Activated CD4-positive, CD25-positive, alpha-beta regulatory T cell treated with anti-CD3 and anti-CD28 coated beads, Interleukin-2, amount 50 U/mL, for 16 hours (primary cell): ENCODE results near the gene RNU6-9.
"Not testable (repeated sequence)": the region's sequence is repeated elsewhere in the genome, so short reads cannot be mapped to it uniquely, and the experiment has no call there.

Experiments used
- DNase-seq: peaks from one replicate; pipeline ENCODE4 v3.0.0-alpha.2; 2020; ENCODE audit warnings: low read depth, low spot score

Gene RNU6-9

DNA sequence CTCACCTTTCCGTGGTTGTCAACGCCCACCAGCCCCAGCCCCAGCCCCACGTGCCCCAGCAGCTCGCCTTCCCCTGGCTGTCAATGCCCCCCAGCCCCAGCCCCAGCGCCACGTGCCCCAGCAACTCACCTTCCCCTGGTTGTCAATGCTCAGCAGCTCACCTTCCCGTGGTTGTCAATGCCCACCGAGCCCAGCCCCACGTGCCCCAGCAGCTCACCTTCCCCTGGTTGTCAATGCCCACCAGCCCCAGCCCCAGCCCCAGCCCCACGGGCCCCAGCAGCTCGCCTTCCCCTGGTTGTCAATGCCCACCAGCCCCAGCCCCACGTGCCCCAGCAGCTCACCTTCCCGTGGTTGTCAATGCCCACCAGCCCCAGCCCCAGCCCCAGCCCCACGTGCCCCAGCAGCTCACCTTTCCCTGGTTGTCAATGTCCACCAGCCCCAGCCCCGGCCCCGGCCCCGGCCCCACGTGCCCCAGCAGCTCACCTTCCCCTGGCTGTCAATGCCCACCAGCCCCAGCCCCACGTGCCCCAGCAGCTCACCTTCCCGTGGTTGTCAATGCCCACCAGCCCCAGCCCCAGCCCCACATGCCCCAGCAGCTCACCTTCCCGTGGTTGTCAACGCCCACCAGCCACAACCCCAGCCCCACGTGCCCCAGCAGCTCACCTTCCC lies 15.2 kb upstream of the RNU6-9 start:
- not testable (repeated sequence) for DNase-seq

DNA sequence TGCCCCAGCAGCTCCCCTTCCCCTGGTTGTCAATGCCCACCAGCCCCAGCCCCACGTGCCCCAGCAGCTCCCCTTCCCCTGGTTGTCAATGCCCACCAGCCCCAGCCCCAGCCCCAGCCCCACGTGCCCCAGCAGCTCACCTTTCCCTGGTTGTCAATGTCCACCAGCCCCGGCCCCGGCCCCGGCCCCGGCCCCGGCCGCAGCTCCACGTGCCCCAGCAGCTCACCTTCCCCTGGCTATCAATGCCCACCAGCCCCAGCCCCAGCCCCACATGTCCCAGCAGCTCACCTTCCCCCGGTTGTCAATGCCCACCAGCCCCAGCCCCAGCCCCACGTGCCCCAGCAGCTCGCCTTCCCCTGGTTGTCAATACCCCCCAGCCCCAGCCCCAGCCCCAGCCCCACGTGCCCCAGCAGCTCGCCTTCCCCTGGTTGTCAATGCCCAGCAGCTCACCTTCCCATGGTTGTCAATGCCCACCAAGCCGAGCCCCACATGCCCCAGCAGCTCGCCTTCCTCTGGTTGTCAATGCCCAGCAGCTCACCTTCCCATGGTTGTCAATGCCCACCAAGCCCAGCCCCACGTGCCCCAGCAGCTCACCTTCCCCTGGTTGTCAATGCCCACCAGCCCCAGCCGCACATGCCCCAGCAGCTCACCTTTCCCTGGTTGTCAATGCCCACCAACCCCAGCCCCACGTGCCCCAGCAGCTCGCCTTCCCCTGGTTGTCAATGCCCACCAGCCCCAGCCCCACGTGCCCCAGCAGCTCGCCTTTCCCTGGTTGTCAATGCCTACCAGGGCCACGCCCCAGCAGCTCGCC lies 14.3 kb upstream of the RNU6-9 start:
- DNase-seq: not testable (repeated sequence)

DNA sequence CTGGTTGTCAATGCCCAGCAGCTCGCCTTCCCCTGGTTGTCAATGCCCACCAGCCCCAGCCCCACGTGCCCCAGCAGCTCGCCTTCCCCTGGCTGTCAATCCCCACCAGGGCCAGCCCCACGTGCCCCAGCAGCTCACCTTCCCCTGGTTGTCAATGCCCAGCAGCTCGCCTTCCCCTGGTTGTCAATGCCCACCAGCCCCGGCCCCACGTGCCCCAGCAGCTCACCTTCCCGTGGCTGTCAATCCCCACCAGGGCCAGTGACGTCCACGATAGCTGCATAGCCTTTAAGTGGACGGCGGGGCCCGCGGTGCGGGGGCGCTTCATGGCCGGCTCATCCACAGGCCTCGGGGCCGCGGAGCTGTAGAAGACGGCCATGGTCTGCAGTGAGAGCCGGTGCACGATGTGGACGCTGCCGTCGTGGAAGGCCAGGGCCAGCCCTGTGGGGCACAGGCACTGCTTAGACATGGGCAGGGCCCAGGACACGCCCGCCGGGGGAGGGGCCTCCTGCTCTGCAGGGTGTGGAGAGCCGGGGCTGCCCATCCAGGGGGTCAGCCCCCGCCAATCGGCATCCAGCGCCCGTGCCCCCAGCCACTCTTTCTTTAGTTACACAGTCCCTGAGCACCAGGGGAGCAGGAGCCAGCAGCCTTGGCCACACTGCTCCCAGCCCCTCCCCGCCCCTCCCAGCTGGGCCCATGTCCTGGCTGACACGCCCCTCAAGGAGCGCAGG lies 13.4 kb upstream of the RNU6-9 start:
- DNase-seq: no peak

DNA sequence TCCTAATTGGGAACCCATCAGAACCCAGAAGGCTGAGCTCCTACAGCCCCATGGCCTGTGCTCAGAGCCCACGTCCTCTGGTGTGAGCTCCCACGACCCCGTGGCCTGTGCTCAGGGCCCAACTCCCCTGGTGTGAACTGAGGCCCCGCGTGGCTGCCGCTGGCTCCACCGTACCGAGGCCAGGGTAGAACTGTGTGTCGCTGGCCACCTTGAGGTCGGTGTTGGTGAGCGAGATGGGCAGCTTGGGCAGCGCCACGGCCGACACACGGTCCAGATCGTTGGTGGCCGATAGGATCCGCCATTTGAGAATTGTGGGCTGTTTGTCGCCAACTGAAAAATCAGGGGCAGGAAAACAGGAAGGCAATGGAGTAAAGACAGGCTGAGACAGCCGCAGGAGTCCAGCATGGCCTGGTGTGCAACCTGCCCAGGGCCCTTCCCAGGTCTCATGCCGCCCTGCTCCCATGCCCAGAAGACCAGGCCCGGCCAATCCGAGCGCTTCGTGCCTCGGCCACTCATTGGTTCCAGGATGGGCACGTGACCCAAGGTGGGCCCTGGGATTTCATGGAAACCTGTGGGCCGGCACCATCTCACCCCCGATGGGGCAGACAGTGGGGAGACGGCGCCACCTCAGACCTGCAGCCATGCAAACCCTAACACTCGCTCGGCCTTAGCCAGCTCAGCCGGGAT lies 11.8 kb upstream of the RNU6-9 start:
- no peak for DNase-seq

DNA sequence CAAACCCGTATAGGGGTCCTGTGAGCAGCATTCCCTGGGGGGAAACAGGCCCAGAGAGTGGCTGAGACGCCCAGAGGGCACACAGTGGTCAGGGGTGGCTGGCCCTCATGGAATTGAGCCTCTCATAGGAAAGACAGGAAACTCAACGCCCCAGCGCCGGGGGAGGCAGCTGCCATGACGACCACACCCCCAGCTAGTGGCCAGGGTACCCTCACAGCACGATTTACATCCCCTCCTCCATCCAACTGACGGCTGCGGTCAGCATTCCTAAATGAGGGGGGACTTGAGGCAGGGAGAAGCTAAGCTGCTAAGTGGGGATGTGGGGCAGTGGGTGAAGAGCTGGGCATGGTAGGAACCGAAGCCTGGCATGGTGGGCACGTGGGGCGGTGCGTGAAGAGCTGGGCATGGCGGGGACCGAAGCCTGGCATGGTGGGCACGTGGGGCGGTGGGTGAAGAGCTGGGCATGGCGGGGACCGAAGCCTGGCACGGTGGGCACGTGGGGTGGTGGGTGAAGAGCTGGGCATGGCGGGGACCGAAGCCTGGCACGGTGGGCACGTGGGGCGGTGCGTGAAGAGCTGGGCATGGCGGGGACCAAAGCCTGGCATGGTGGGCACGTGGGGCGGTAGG lies 10.3 kb upstream of the RNU6-9 start:
- no peak for DNase-seq

DNA sequence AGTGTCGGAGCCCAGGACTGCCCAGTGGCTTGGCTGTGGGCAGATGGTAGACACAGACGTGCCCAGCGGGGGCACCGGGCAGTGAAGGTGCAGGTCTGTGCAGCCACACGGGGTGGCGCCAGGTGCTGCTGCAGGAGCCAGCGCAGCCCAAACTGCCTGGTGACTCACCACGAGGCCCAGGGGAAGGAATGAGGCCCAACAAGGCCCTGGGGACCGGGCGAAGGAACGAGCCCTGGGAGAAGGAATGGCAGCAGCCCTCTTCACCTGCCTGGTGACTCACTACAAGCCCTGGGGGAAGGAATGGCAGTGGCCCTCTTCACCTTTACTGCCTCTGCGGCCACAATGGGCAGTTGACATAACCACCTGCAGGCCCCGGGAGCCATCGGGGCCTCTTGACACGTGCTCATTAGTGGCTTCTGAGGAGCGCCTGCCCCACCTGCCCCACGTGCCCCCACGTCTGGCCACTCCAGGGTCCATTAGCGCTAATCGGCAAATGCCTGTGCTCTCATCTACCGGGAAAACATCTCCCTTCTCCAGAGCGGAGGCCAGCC lies 9.5 kb upstream of the RNU6-9 start:
- DNase-seq: no peak

DNA sequence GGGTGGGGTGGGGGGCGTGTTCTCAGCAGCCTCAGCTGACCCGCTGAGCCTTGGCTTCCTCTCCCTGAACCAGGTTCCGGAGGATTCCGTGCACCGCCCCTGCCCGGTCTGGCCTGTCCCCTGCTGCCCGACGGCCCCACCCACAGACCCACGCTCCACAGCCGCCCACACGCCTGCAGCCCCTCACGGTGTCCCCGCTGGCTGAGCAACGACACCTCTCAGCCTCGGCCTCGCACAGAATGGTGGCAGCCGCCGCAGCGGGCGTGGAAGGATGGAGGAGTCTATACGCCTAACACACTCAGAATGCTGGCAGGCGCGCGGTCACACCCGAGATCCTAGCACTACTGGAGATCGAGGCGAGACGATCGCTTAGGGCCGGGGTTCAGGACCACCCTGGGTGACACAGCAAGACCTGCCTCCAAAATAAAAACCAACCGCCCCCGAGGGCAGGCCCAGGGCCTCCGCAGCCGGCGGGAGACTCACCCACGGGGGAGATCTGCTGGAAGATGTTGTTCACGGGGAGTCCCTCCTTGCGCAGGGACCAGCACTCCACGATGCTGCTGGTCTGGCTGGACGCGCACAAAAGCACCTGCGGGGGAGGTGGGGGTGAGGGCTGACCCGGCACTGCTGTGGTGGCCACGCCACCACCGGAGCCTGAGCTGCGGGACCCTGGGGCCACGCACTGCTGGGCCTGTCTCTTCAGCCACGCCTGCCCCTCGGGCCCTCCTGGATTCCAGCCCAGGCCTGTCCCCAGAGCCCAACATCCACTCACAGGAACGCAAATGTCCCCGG lies 8.7 kb upstream of the RNU6-9 start:
- DNase-seq: no peak

DNA sequence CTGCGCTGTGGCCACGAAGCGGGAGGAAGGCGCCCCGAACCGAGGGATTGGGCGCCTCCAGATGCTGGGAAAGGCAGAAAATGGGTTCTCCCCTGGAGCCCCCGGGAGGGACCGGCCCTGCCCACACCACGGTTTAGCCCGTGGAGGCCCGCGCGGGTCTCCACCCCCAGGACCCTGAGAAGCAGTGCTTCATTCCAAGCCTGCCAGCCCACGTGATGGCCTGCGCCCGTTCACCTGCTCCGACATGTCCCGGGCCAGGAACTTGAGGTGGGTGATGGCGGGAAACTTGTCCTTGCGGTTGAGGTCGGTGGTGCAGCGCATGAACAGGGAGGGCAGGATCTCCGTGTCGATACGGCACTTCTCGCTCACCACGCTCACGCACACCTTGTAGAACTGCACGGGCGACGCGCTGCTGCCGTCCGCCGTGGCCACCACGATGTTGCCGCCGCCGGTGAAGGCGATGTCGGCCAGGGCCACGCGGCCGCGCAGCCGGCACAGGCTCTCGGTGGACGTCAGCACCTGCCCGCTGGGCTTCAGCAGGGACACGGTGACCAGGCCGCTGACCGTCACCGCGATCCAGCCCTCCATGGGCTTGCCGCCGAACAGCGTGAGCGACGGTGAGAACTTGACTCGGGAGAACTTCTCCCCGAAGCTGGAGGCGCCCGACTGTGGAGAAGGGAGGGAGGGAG lies 7.6 kb upstream of the RNU6-9 start:
- no peak for DNase-seq

DNA sequence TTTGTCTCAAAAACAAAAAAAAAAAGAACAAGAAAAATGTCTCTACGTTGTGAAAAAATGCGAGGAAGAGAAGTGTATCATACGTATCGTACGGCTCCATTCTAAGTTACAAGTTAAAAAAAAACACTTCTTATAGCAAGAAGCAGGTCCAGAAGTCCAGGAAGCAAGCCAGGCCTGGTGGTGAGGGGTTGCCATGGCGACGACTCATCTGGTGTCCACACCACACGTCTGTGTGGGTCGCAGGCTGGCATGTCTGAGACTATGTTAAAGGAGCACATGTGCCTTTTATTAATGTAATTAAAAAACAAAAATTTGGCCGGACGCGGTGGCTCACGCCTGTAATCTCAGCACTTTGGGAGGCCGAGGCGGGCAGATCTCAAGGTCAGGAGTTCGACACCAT lies 6.2 kb upstream of the RNU6-9 start:
- DNase-seq: no peak

DNA sequence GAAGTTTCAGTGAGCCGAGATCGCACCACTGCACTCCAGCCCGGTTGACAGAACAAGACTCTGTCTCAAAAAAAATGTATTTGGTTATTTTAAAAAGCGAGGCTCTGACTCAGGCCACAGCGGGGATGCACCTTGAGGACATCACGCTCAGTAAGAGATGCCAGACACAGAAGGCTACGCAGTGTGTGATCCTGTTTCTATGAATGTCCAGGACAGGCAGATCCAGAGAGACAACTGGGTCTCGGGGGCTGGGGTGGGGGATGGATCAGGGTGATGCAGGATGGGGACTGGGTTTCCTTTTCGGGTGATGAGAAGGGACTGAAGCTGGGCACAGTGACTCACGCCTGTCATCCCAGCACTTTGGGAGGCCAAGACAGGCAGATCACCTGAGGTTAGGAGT lies 5.7 kb upstream of the RNU6-9 start:
- no peak for DNase-seq

DNA sequence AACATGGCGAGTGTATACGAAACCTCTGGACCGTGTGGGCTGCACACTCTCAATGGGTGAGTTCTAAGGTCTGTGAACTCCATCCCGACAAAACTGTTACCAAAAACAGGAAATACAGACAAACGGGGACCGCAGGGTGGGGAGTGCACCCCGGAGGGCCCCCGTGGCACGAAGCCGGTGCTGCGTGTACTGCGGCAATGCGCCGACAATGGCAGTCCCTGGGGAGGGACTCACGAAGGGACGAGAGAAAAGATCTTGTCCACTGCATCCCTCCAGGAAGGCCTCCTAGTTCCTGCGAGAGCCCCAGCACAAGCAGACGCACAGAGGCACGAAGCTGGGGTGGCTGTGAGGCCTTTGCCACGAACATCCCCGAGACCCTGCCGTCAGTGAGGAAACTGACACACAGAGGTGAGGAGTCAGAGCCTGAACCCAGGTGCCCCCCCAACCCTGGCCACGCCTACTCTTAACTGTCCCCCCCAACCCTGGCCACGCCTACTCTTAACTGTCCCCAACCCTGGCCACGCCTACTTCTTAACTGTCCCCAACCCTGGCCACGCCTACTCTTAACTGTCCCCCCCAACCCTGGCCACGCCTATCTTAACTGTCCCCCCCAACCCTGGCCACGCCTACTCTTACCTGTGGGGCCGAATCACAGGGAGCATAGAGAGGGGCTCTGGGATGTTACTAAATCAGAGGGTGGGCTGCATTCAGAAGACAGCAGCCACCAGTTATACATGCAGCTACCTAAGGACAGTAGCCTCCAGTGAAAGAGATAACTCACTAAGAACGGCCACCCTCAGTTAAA lies 4.5 kb upstream of the RNU6-9 start:
- DNase-seq: peak; percentile 41

DNA sequence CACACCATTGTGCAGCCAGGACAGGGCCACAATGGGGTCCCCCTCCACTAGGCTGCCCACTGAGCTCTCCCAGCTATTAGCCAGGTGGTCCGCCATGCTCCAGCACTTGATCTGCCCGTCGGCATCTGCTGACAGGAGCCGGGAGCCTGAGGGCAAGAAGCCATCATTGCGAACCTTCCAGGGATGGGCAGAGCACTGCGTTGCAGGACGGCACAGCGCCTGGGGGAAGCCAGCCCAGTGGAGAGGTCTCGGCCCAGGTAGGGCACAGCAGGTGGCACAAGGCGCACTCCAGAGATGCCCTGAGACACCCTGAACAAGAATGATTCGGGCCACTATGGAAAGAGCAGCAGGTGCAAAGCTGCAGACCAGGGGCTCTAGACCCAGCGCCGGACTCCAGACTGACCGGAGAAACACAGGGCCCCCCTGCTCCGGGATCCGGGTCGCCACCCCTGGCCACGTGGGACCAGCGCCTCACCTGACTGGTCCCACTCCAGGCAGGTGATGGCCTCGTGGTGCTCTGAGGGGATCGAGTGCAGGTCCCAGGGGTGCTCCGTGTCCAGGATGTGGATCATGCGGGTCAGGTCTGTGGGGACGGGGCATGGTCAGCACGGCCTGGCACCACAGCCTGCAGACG lies 3.5 kb upstream of the RNU6-9 start:
- DNase-seq: no peak

DNA sequence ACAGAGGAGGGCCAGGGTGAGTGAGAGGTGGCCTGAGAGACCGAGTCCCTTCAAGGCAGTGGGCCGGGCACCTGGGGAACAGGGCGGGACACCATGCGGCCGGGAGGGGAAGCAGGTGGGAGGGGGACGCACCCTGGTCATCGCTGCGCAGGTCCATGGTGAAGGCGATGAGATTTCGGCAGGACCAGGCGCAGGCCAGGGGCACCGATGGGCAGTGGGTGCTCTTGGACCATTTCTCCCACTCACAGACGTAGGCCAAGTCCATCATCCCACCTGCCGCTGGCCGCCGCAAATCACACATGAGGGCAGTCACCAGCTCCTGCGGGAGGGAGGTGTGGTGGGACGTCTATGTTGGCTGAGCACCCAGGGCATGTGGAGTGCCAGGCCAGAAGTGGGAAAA lies 2.5 kb upstream of the RNU6-9 start:
- no peak for DNase-seq

DNA sequence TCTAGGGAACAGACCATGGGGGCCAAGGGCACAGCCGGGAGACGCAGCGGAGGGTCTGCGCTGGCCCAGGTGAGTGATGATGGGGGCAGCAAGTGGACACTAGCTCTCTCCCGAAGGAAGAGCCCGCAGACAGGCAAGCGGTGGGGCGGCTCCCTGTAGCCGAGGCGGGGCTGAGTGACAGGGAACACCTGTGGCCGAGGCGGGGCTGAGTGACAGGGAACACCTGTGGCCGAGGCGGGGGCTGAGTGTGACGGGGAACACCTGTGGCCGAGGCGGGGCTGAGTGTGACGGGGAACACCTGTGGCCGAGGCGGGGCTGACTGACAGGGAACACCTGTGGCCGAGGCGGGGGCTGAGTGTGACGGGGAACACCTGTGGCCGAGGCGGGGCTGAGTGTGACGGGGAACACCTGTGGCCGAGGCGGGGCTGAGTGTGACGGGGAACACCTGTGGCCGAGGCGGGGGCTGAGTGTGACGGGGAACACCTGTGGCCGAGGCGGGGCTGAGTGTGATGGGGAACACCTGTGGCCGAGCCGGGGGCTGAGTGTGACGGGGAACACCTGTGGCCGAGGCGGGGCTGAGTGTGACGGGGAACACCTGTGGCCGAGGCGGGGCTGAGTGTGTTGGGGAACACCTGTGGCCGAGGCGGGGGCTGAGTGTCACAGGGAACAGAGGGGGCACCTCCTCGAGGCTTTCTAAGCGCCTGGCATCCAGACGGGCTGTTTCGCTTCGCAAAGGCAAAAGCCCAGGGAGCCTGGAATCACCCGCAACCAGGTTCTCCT lies 1.7 kb upstream of the RNU6-9 start:
- not testable (repeated sequence) for DNase-seq

DNA sequence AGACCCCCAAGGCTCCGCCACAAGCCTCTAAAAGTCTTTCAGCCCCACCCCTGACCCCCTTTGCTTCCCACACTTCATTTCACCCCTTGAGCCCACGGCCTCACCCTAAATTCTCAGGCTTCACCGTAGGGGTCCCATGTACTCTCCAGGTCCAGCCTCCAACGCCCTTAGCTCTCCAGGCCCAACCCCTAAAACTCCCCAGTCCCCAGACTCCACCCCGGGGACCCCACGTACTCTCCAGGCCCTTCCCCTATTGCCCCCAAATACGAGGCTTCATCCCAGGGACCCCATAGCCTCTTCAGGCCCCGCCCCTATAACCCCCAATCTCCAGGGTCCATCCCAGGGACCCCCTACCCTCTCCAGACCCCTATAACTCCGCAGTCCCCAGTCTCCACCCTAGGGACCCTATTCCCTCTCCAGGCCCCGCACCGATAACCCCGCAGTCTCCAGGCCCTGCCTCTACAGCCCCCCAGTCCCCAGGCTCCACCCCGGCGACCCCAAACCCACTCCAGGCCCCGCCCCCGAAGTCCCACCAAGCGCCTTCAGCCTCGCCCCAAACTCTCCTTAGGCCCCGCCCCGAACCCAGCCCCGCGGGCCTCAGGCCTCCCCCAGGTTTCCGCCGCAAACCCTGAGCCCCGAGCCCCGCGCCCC lies 916 bp upstream of the RNU6-9 start:
- no peak for DNase-seq

DNA sequence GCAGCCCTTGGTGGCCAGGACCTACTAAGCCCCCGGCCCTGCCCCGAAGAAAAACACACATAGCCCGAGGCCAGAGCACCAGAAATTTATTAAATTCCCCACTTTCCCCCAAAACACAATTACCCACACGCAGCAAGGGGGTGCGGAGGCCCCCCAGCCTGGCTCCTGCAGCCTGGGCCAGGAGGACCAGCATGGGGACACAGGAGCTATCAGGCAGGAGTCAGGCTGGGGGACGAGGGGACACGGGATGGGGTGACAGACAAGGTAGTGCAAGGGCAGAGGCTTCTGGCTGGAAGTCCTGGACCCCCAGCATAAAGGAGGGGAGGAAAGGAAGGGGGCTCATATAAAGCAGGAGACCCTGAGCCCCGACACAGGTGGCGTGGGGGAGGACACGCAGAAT lies 3.1 kb downstream of the RNU6-9 start:
- no peak for DNase-seq

DNA sequence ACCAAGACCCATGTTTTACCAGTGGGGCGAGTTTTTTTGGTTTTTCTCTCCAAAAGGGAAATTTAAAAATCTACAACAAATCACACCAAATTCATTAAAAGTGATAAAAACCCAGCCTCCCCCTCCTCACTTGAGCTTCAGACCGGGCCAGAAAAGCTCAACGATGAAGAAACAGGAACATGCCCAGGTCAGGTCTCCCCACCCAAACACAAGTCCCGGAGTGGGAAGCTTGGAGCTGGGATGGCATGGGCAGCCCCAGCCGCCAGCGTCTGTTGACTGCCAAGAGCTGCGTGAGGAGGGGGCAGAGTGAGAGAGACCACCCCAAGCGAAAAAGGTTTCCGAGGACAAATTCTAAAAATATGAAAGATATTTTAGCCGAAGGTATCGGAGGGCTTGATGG lies 3.7 kb downstream of the RNU6-9 start:
- no peak for DNase-seq
